Measurements from ENCODE around the gene OR4D5. TPM values are rescaled to one million over a fixed set of nuclear protein-coding genes. Genes with fewer than 3 reads are reported as not detected.
A peak's percentile ranks its signal among the peaks of the same experiment; 100 is the strongest.

OR4D5 gene
- total and polyA plus RNA-seq, 4 donors, result not detected

GRCh38 chr11:123942413-123942812 is 3.0 kb downstream of the OR4D5 start:
- Histone ChIP-seq H3K27ac (ENCODE audit: low read depth in 1 of 2, low read length in 2 of 2) (no peak overlapping the region), H3K27me3 (ENCODE audit: control insufficient read depth in 1 of 2, insufficient read depth in 2 of 2, low read length in 1 of 2) (no peaks in the 10 kb centered on the region), H3K9me3 (ENCODE audit: control insufficient read depth, low read length) (peaks cover 3% of the 10 kb centered on the region), H3K36me3 (ENCODE audit: control insufficient read depth in 1 of 2, insufficient read depth in 2 of 2, low read length in 1 of 2) (no peaks in the 10 kb centered on the region), H3K4me3 (ENCODE audit: low read length in 2 of 2) (no peak overlapping the region), H3K4me1 (ENCODE audit: control insufficient read depth in 1 of 2, insufficient read depth in 2 of 2, low read length in 2 of 2) (no peaks in the 10 kb centered on the region)
- DNase-seq (no peak), ATAC-seq (ENCODE audit: low FRiP score) (no peak)
- 78 to 83% methylated on average over 4 of the region's 4 CpGs for WGBS, 2 donors
- intact Hi-C loops (cut with DNase I), result no loop called here

GRCh38 chr11:123943738-123944137 is 4.3 kb downstream of the OR4D5 start, which contains the start of gene OR6T1:
TSS of gene OR6T1 (minus strand) at chr11:123943838. CDS start at chr11:123943838, 0 bp downstream.
- ATAC-seq (ENCODE audit: low FRiP score), result no peak
- Histone ChIP-seq H3K27me3 (ENCODE audit: control insufficient read depth in 1 of 2, insufficient read depth in 2 of 2, low read length in 1 of 2) (no peaks in the 10 kb centered on the region), H3K4me1 (ENCODE audit: control insufficient read depth in 1 of 2, insufficient read depth in 2 of 2, low read length in 2 of 2) (no peaks in the 10 kb centered on the region), H3K9me3 (ENCODE audit: control insufficient read depth, low read length) (peaks cover 3% of the 10 kb centered on the region), H3K4me3 (ENCODE audit: low read length in 2 of 2) (no peak within 1 kb of the TSS), H3K36me3 (ENCODE audit: control insufficient read depth in 1 of 2, insufficient read depth in 2 of 2, low read length in 1 of 2) (no peaks in the 10 kb centered on the region), H3K27ac (ENCODE audit: low read depth in 1 of 2, low read length in 2 of 2) (no peak within 1 kb of the TSS)
- intact Hi-C loops (cut with DNase I), result no loop called here
- DNase-seq, result no peak
- 88 to 89% methylated on average over 3 of the region's 3 CpGs for WGBS, 2 donors

- Histone ChIP-seq H3K36me3 (ENCODE audit: control insufficient read depth in 1 of 2, insufficient read depth in 2 of 2, low read length in 1 of 2) (no peaks in the 10 kb centered on the region), H3K27ac (ENCODE audit: low read depth in 1 of 2, low read length in 2 of 2) (no peak overlapping the region), H3K27me3 (ENCODE audit: control insufficient read depth in 1 of 2, insufficient read depth in 2 of 2, low read length in 1 of 2) (no peaks in the 10 kb centered on the region), H3K9me3 (ENCODE audit: control insufficient read depth, low read length) (no peaks in the 10 kb centered on the region), H3K4me1 (ENCODE audit: control insufficient read depth in 1 of 2, insufficient read depth in 2 of 2, low read length in 2 of 2) (no peaks in the 10 kb centered on the region), H3K4me3 (ENCODE audit: low read length in 2 of 2) (no peak overlapping the region)
- intact Hi-C loops (cut with DNase I), result no loop called here
- WGBS, 2 donors, result 48 to 66% methylated on average over 1 of the region's 1 CpG
- DNase-seq (no peak), ATAC-seq (ENCODE audit: low FRiP score) (no peak)
Observed at GRCh38 chr11:123945132-123945531, 5.7 kb downstream of the OR4D5 start.

- DNase-seq, result no peak
- Histone ChIP-seq H3K4me1 (ENCODE audit: control insufficient read depth in 1 of 2, insufficient read depth in 2 of 2, low read length in 2 of 2) (no peaks in the 10 kb centered on the region), H3K36me3 (ENCODE audit: control insufficient read depth in 1 of 2, insufficient read depth in 2 of 2, low read length in 1 of 2) (no peaks in the 10 kb centered on the region), H3K9me3 (ENCODE audit: control insufficient read depth, low read length) (no peaks in the 10 kb centered on the region), H3K27me3 (ENCODE audit: control insufficient read depth in 1 of 2, insufficient read depth in 2 of 2, low read length in 1 of 2) (no peaks in the 10 kb centered on the region), H3K4me3 (ENCODE audit: low read length in 2 of 2) (no peak overlapping the region), H3K27ac (ENCODE audit: low read depth in 1 of 2, low read length in 2 of 2) (no peak overlapping the region)
- no peak for ATAC-seq (ENCODE audit: low FRiP score)
- intact Hi-C loops (cut with DNase I), result no loop called here
Observed at GRCh38 chr11:123956752-123957151, 17.3 kb downstream of the OR4D5 start.

GRCh38 chr11:123973816-123974215 is 34.4 kb downstream of the OR4D5 start:
- no peaks in the 10 kb centered on the region for H3K4me1 ChIP-seq (ENCODE audit: control insufficient read depth in 1 of 2, insufficient read depth in 2 of 2, low read length in 2 of 2)
- H3K9me3 ChIP-seq (ENCODE audit: control insufficient read depth, low read length), result peaks cover 5% of the 10 kb centered on the region
- H3K36me3 ChIP-seq (ENCODE audit: control insufficient read depth in 1 of 2, insufficient read depth in 2 of 2, low read length in 1 of 2), result no peaks in the 10 kb centered on the region
- no peak overlapping the region for H3K4me3 ChIP-seq (ENCODE audit: low read length in 2 of 2)
- H3K27ac ChIP-seq (ENCODE audit: low read depth in 1 of 2, low read length in 2 of 2), result no peak overlapping the region
- DNase-seq, result no peak
- 58 to 74% methylated on average over 1 of the region's 1 CpG for WGBS, 2 donors
- H3K27me3 ChIP-seq (ENCODE audit: control insufficient read depth in 1 of 2, insufficient read depth in 2 of 2, low read length in 1 of 2), result no peaks in the 10 kb centered on the region
- intact Hi-C loops (cut with DNase I), result no loop called here
- ATAC-seq (ENCODE audit: low FRiP score), result no peak

GRCh38 chr11:123976770-123977560 is 37.5 kb downstream of the OR4D5 start:
- intact Hi-C loops (cut with DNase I), result no loop called here

GRCh38 chr11:123977731-123978347 is 38.4 kb downstream of the OR4D5 start, which contains the start of gene OR10S1:
TSS of gene OR10S1 (minus strand) at chr11:123977781. CDS start at chr11:123977664, 117 bp downstream.
- Histone ChIP-seq H3K4me3 (ENCODE audit: low read length in 2 of 2) (no peak within 1 kb of the TSS), H3K9me3 (ENCODE audit: control insufficient read depth, low read length) (peaks cover 3% of the 10 kb centered on the region), H3K27me3 (ENCODE audit: control insufficient read depth in 1 of 2, insufficient read depth in 2 of 2, low read length in 1 of 2) (no peaks in the 10 kb centered on the region), H3K36me3 (ENCODE audit: control insufficient read depth in 1 of 2, insufficient read depth in 2 of 2, low read length in 1 of 2) (no peaks in the 10 kb centered on the region), H3K27ac (ENCODE audit: low read depth in 1 of 2, low read length in 2 of 2) (no peak within 1 kb of the TSS), H3K4me1 (ENCODE audit: control insufficient read depth in 1 of 2, insufficient read depth in 2 of 2, low read length in 2 of 2) (no peaks in the 10 kb centered on the region)
- intact Hi-C loops (cut with DNase I), result no loop called here
- ATAC-seq (ENCODE audit: low FRiP score), result no peak
- DNase-seq, result no peak

More at GRCh38 chr11:123976770-123977560, 37.5 kb downstream of the OR4D5 start:
- Histone ChIP-seq H3K4me3 (ENCODE audit: low read length in 2 of 2) (no peak overlapping the region), H3K27ac (ENCODE audit: low read depth in 1 of 2, low read length in 2 of 2) (no peak overlapping the region), H3K27me3 (ENCODE audit: control insufficient read depth in 1 of 2, insufficient read depth in 2 of 2, low read length in 1 of 2) (no peaks in the 10 kb centered on the region), H3K9me3 (ENCODE audit: control insufficient read depth, low read length) (peaks cover 3% of the 10 kb centered on the region), H3K36me3 (ENCODE audit: control insufficient read depth in 1 of 2, insufficient read depth in 2 of 2, low read length in 1 of 2) (no peaks in the 10 kb centered on the region), H3K4me1 (ENCODE audit: control insufficient read depth in 1 of 2, insufficient read depth in 2 of 2, low read length in 2 of 2) (no peaks in the 10 kb centered on the region)
- no peak for ATAC-seq (ENCODE audit: low FRiP score)
- WGBS, 2 donors, result 84 to 87% methylated on average over 18 of the region's 18 CpGs
- DNase-seq, result peak in 1 of 2 donors; percentile 73

GRCh38 chr11:123979311-123979710 is 39.9 kb downstream of the OR4D5 start:
- Histone ChIP-seq H3K4me1 (ENCODE audit: control insufficient read depth in 1 of 2, insufficient read depth in 2 of 2, low read length in 2 of 2) (no peaks in the 10 kb centered on the region), H3K4me3 (ENCODE audit: low read length in 2 of 2) (no peak overlapping the region), H3K27ac (ENCODE audit: low read depth in 1 of 2, low read length in 2 of 2) (no peak overlapping the region), H3K27me3 (ENCODE audit: control insufficient read depth in 1 of 2, insufficient read depth in 2 of 2, low read length in 1 of 2) (no peaks in the 10 kb centered on the region), H3K9me3 (ENCODE audit: control insufficient read depth, low read length) (peaks cover 3% of the 10 kb centered on the region), H3K36me3 (ENCODE audit: control insufficient read depth in 1 of 2, insufficient read depth in 2 of 2, low read length in 1 of 2) (no peaks in the 10 kb centered on the region)
- ATAC-seq (ENCODE audit: low FRiP score) (no peak), DNase-seq (no peak)
- intact Hi-C loops (cut with DNase I), result no loop called here
- WGBS, 2 donors, result 77 to 83% methylated on average over 5 of the region's 5 CpGs
